Measurements from ENCODE around the gene NR6A1. TPM values are rescaled to one million over a fixed set of nuclear protein-coding genes. Genes with fewer than 3 reads are reported as not detected.

Gene NR6A1
- total and polyA plus RNA-seq, 11 donors: 0.65 to 5.7 (median 1.6) TPM

GRCh38 chr9:124488641-124489210, 282.4 kb downstream of the NR6A1 start:
- H3K27ac ChIP-seq: no peak overlapping the region
- no peaks in the 10 kb centered on the region for H3K4me1 ChIP-seq
- intact Hi-C loops (cut with DNase I): no loop called here
- no peak overlapping the region for H3K4me3 ChIP-seq
- TF ChIP-seq POLR2A (IDR thresholded peaks at IDR 0.05): no peak
- TF ChIP-seq CTCF (IDR thresholded peaks at IDR 0.05): no peak
- DNase-seq (no peak), ATAC-seq (no peak)
- H3K36me3 ChIP-seq: no peaks in the 10 kb centered on the region
- WGBS, 4 donors: 85 to 97% (median 90%) methylated on average over 6 to 8 of the region's 8 CpGs
- H3K9me3 ChIP-seq: no peaks in the 10 kb centered on the region
- peaks cover 0 to 67% (median 22%) of the 10 kb centered on the region in 9 donors for H3K27me3 ChIP-seq

GRCh38 chr9:124487260-124488182, 283.6 kb downstream of the NR6A1 start:
- DNase-seq (peak in 2 of 5 donors; percentile 20 to 34), ATAC-seq (no peak)
- H3K27me3 ChIP-seq: peaks cover 0 to 72% (median 22%) of the 10 kb centered on the region in 9 donors
- no peak overlapping the region for H3K4me3 ChIP-seq
- H3K4me1 ChIP-seq: no peaks in the 10 kb centered on the region
- WGBS, 4 donors: 26 to 41% (median 36%) methylated on average over 24 to 40 of the region's 40 CpGs
- intact Hi-C loops (cut with DNase I): no loop called here
- H3K9me3 ChIP-seq: no peaks in the 10 kb centered on the region
- TF ChIP-seq POLR2A (IDR thresholded peaks at IDR 0.05) (no peak), CTCF (IDR thresholded peaks at IDR 0.05) (no peak)
- H3K27ac ChIP-seq: no peak overlapping the region
- no peaks in the 10 kb centered on the region for H3K36me3 ChIP-seq

- 41 to 56% (median 48%) methylated on average over 12 to 17 of the region's 17 CpGs for WGBS, 4 donors
- no peaks in the 10 kb centered on the region for H3K4me1 ChIP-seq
- DNase-seq (peak in 1 of 5 donors; percentile 53), ATAC-seq (no peak)
- intact Hi-C loops (cut with DNase I): no loop called here
- H3K27ac ChIP-seq: no peak overlapping the region
- no peaks in the 10 kb centered on the region for H3K9me3 ChIP-seq
- TF ChIP-seq POLR2A (IDR thresholded peaks at IDR 0.05) (no peak), CTCF (IDR thresholded peaks at IDR 0.05) (no peak)
- no peak overlapping the region for H3K4me3 ChIP-seq
- peaks cover 0 to 77% (median 24%) of the 10 kb centered on the region in 9 donors for H3K27me3 ChIP-seq
- H3K36me3 ChIP-seq: no peaks in the 10 kb centered on the region
Observed at GRCh38 chr9:124486778-124487259, 284.3 kb downstream of the NR6A1 start.

GRCh38 chr9:124485936-124486335, 285.2 kb downstream of the NR6A1 start:
- no peaks in the 10 kb centered on the region for H3K9me3 ChIP-seq
- WGBS, 4 donors: 56 to 67% (median 62%) methylated on average over 11 to 15 of the region's 15 CpGs
- H3K36me3 ChIP-seq: no peaks in the 10 kb centered on the region
- ATAC-seq (no peak), DNase-seq (peak in 1 of 5 donors; percentile 49)
- TF ChIP-seq CTCF (IDR thresholded peaks at IDR 0.05): no peak
- H3K4me3 ChIP-seq: no peak overlapping the region
- H3K4me1 ChIP-seq: no peaks in the 10 kb centered on the region
- H3K27ac ChIP-seq: no peak overlapping the region
- intact Hi-C loops (cut with DNase I): no loop called here
- H3K27me3 ChIP-seq: peaks cover under 1 to 73% (median 24%) of the 10 kb centered on the region in 9 donors
